Left lung (tissue), 10 donors: ENCODE results near the gene MKLN1. TPM values are rescaled to one million over a fixed set of nuclear protein-coding genes. Genes with fewer than 3 reads are reported as not detected.
A peak's percentile ranks its signal among the peaks of the same experiment; 100 is the strongest.

ENCODE experiments used
- ATAC-seq: fragments of 200-7000 bp; cut with Tn5 transposase; one replicate; pipeline ENCODE4 v1.9.1; 2020; ENCODE audit warnings: moderate library complexity
- DNase-seq, 4 donors: peaks; one replicate each; pipeline ENCODE4 v3.0.0-alpha.2; 2013 to 2020
- H3K27ac ChIP-seq, 2 donors: fragments of 200-600 bp; sonication (generic) in 1 of 2; one replicate each; pipeline versions ENCODE4 v1.5.0 to v1.8.0; 2020 to 2021
- H3K27me3 ChIP-seq, 2 donors: fragments of 200-600 bp; sonication (generic) in 1 of 2; one replicate each; pipeline versions ENCODE4 v1.5.0 to v1.8.0; 2020 to 2021
- H3K36me3 ChIP-seq, 2 donors: fragments of 200-600 bp; sonication (generic) in 1 of 2; one replicate each; pipeline versions ENCODE4 v1.5.0 to v1.8.0; 2020 to 2021
- H3K4me1 ChIP-seq, 2 donors: fragments of 200-600 bp; one replicate each; pipeline ENCODE4 v1.8.0; 2021
- H3K4me3 ChIP-seq, 2 donors: fragments of 200-600 bp; sonication (generic) in 1 of 2; one replicate each; pipeline versions ENCODE4 v1.5.0 to v1.8.0; 2020 to 2021; ENCODE audit warnings: mild to moderate bottlenecking in 1 of 2
- H3K9me3 ChIP-seq, 2 donors: fragments of 200-600 bp; sonication (generic) in 1 of 2; one replicate each; pipeline versions ENCODE4 v1.5.0 to v1.8.0; 2020 to 2021
- CTCF ChIP-seq, 2 donors: fragments of 200-600 bp; sonication (generic) in 1 of 2; IDR thresholded peaks; one replicate each; pipeline versions ENCODE4 v1.5.0 to v1.8.0; 2021; ENCODE audit warnings: antibody characterized with exemption in 2 of 2
- intact Hi-C, 2 donors: fragments of 100-400 bp; cut with DNase I; formaldehyde crosslinking; loops; one replicate each; pipeline versions ENCODE4 v1.11.2 to v1.14.2; 2022
- polyA plus RNA-seq, 6 donors: library from polyadenylated mRNA; unstranded; fragments of 120-200 nt; gene quantifications; one replicate each; pipeline ENCODE4 v1.2.1, GENCODE V29; 2013; ENCODE audit not compliant: insufficient read length in 6 of 6
- total RNA-seq, 2 donors: library from RNA; stranded (reverse); fragmentation: NEBNext Ultra II Directional; extraction: Animal tissue kit (Norgen Biotek cat#: 25700); gene quantifications; one replicate each; pipeline ENCODE4 v1.2.1, GENCODE V29; 2021
- donor health status: DM: no; HTN: yes; CAD: no.
- donor health status: DM: no; HTN: no; CAD: no.

MKLN1 gene
- total and polyA plus RNA-seq, 8 donors, result 38.7 to 49.0 (median 44.5) TPM

- Histone ChIP-seq H3K36me3 (no peaks in the 10 kb centered on the region), H3K9me3 (no peaks in the 10 kb centered on the region), H3K4me3 (no peak overlapping the region), H3K4me1 (peaks cover 0 to 28% of the 10 kb centered on the region in 2 donors), H3K27ac (peak overlapping the region; percentile 39 to 70), H3K27me3 (no peaks in the 10 kb centered on the region)
- no peak for DNase-seq
- ATAC-seq, result peak; percentile 41
- TF ChIP-seq CTCF (IDR thresholded peaks at IDR 0.05), result no peak
- intact Hi-C loops, result no loop called here
Observed at GRCh38 chr7:131540491-131541162, 213.0 kb downstream of the MKLN1 start.

DNA sequence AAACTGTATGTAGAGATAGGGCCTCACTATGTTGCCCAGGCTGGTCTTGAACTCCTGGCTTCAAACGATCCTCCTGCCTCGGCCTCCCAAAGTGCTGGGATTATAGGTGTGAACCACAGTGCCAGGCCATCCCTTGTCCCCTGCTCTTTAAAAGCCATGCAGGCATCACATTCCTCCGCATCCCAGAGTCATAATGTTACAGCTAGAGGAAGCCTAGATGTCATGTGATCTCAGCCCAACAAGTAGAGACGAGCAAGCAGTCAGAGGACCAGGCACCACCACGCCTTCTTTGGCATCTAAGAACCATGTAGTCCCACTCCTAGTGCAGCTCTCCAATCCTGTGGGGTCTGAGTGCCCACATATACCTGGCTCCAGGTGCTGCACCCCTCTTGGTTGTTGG, 215.6 kb downstream of the MKLN1 start:
- TF ChIP-seq CTCF (IDR thresholded peaks at IDR 0.05), result no peak
- DNase-seq (no peak), ATAC-seq (no peak)
- H3K4me3 ChIP-seq, result no peak overlapping the region
- no peaks in the 10 kb centered on the region for H3K9me3 ChIP-seq
- intact Hi-C loops, result no loop called here
- H3K27ac ChIP-seq, result peak overlapping the region in 1 of 2 donors; percentile 70
- H3K36me3 ChIP-seq, result no peaks in the 10 kb centered on the region
- H3K27me3 ChIP-seq, result no peaks in the 10 kb centered on the region
- peaks cover 0 to 32% of the 10 kb centered on the region in 2 donors for H3K4me1 ChIP-seq

- no peaks in the 10 kb centered on the region for H3K36me3 ChIP-seq
- H3K4me1 ChIP-seq, result peaks cover 0 to 32% of the 10 kb centered on the region in 2 donors
- H3K27ac ChIP-seq, result peak overlapping the region; percentile 40 to 44
- TF ChIP-seq CTCF (IDR thresholded peaks at IDR 0.05), result no peak
- H3K4me3 ChIP-seq, result no peak overlapping the region
- H3K9me3 ChIP-seq, result no peaks in the 10 kb centered on the region
- no peak for ATAC-seq
- no peaks in the 10 kb centered on the region for H3K27me3 ChIP-seq
- intact Hi-C loops, result no loop called here
- DNase-seq, result no peak
Observed at GRCh38 chr7:131544021-131544420, 216.3 kb downstream of the MKLN1 start.

- intact Hi-C loops, result no loop called here
- Histone ChIP-seq H3K27me3 (no peaks in the 10 kb centered on the region), H3K36me3 (no peaks in the 10 kb centered on the region), H3K4me1 (peaks cover 0 to 32% of the 10 kb centered on the region in 2 donors), H3K4me3 (no peak overlapping the region), H3K27ac (peak overlapping the region; percentile 40 to 44), H3K9me3 (no peaks in the 10 kb centered on the region)
- TF ChIP-seq CTCF (IDR thresholded peaks at IDR 0.05), result no peak
- DNase-seq (no peak), ATAC-seq (peak; percentile 5)
Observed at GRCh38 chr7:131544449-131545301, 217.0 kb downstream of the MKLN1 start.

- peak overlapping the region; percentile 5 to 16 for H3K27ac ChIP-seq
- intact Hi-C loops, result no loop called here
- H3K27me3 ChIP-seq, result no peaks in the 10 kb centered on the region
- ATAC-seq, result peak; percentile 88
- no peak overlapping the region for H3K4me3 ChIP-seq
- no peaks in the 10 kb centered on the region for H3K36me3 ChIP-seq
- TF ChIP-seq CTCF (IDR thresholded peaks at IDR 0.05), result no peak
- H3K9me3 ChIP-seq, result no peaks in the 10 kb centered on the region
- H3K4me1 ChIP-seq, result peaks cover 0 to 20% of the 10 kb centered on the region in 2 donors
- DNase-seq, result no peak
Observed at GRCh38 chr7:131546126-131546525, 218.4 kb downstream of the MKLN1 start.
